K562 (cell line): ENCODE results near the gene FGGY. TPM values are rescaled to one million over a fixed set of nuclear protein-coding genes. Genes with fewer than 3 reads are reported as not detected.

Experiments used
- ATAC-seq: fragments of 200-7000 bp; cut with Tn5 transposase; 3 replicates; pipeline ENCODE4 v1.9.1; 2020; ENCODE audit warnings: moderate library complexity
- BruUV-seq: library from RNA; stranded (reverse); fragments of 400-500 nt; replicated peaks from 2 replicates; lab custom pipeline; 2021; lab: Mats Ljungman, UMichigan
- CTCF ChIA-PET: fragments of 300-600 bp; formaldehyde crosslinking; extraction: SDS; loops from one replicate; lab custom pipeline; 2021; ENCODE audit warnings: low intra/inter-chr PET ratio; lab: Yijun Ruan, JAX
- POLR2A ChIA-PET: fragments of 300-600, 350-650 bp; sonication (Branson Sonifier 250); formaldehyde crosslinking; extraction: SDS; loops from one replicate; lab custom pipeline; 2021; ENCODE audit warnings: antibody characterized with exemption, inconsistent platforms; lab: Yijun Ruan, JAX
- DNase-seq, 4 experiments: peaks; one replicate each; pipeline versions ENCODE4 v3.0.0 to v3.0.0-alpha.2; 2011 to 2018; ENCODE audit warnings: low spot score in 3 of 4, mixed read lengths in 3 of 4; ENCODE audit errors: extremely low read depth in 1 of 4
- FAIRE-seq: peaks from 2 replicates; lab custom pipeline; 2011; peaks lifted over from hg19 to GRCh38; lab: Jason Lieb, UNC
- H2AFZ ChIP-seq: 2 replicates; pipeline ENCODE4 v1.6.0; 2011; ENCODE audit warnings: low read depth, low read length, control low read depth, inconsistent platforms
- H3K27ac ChIP-seq: fragments of 200-600 bp; 3 replicates; pipeline ENCODE4 v1.8.0; 2011; ENCODE audit warnings: low read depth, mild to moderate bottlenecking, control low read depth, inconsistent platforms, low read length, moderate library complexity, mixed read lengths; ENCODE audit errors: extremely low read depth
- H3K27me3 ChIP-seq, 2 experiments: fragments of 300-600 bp in 1 of 2; 2 replicates in 1 of 2; 3 replicates in 1 of 2; pipeline versions ENCODE4 v1.6.0 to v1.8.0; 2011; ENCODE audit warnings: inconsistent platforms in 2 of 2, low read length in 2 of 2, mild to moderate bottlenecking in 1 of 2, mixed read lengths in 1 of 2, moderate library complexity in 1 of 2; ENCODE audit not compliant: control insufficient read depth in 2 of 2, insufficient read depth in 2 of 2
- H3K36me3 ChIP-seq: fragments of 300-600 bp; 3 replicates; pipeline ENCODE4 v1.8.0; 2011; ENCODE audit warnings: mild to moderate bottlenecking, low read length, inconsistent platforms; ENCODE audit not compliant: control insufficient read depth, insufficient read depth
- H3K4me1 ChIP-seq, 2 experiments: fragments of 200-600 bp in 1 of 2; replicated peaks in 1 of 2; 2 replicates in 1 of 2; 3 replicates in 1 of 2; pipeline versions ENCODE4 v1.5.1 to v1.8.0; 2011; ENCODE audit warnings: inconsistent platforms in 2 of 2, low read length in 2 of 2, mild to moderate bottlenecking in 1 of 2, mixed read lengths in 1 of 2, moderate library complexity in 1 of 2; ENCODE audit not compliant: control insufficient read depth in 2 of 2, insufficient read depth in 2 of 2
- H3K4me2 ChIP-seq: 2 replicates; pipeline ENCODE4 v1.6.1; 2011; ENCODE audit warnings: low read length, control low read depth, inconsistent platforms, mixed read lengths; ENCODE audit not compliant: insufficient read depth
- H3K4me3 ChIP-seq: fragments of 200-600 bp; sonication (generic), shearing (Covaris generic); 2 replicates; pipeline ENCODE4 v1.5.1; 2016; ENCODE audit warnings: control low read depth, inconsistent platforms
- H3K79me2 ChIP-seq: fragments of 200-600 bp; 3 replicates; pipeline ENCODE4 v1.8.0; 2011; ENCODE audit warnings: low read length, inconsistent platforms; ENCODE audit not compliant: control insufficient read depth, insufficient read depth
- H3K9ac ChIP-seq, 2 experiments: 2 replicates each; pipeline versions ENCODE4 v1.6.0 to v1.6.1; 2011; ENCODE audit warnings: low read depth in 2 of 2, low read length in 2 of 2, control low read depth in 1 of 2, inconsistent platforms in 1 of 2, mild to moderate bottlenecking in 1 of 2, mixed read lengths in 1 of 2; ENCODE audit not compliant: insufficient read depth in 1 of 2
- H3K9me1 ChIP-seq: one replicate; pipeline ENCODE4 v1.6.0; 2011; ENCODE audit warnings: inconsistent platforms, mild to moderate bottlenecking, low read length, moderate library complexity; ENCODE audit not compliant: control insufficient read depth, insufficient read depth
- H3K9me3 ChIP-seq: replicated peaks from 2 replicates; pipeline ENCODE4 v1.5.1; 2011; ENCODE audit warnings: low read depth, low read length, inconsistent platforms; ENCODE audit not compliant: control insufficient read depth, insufficient read depth
- H4K20me1 ChIP-seq: replicated peaks from 2 replicates; pipeline ENCODE4 v1.6.1; 2011; ENCODE audit warnings: low read length, inconsistent platforms, mixed read lengths; ENCODE audit not compliant: control insufficient read depth, insufficient read depth
- CCAR2 ChIP-seq: fragments of 200-400 bp; formaldehyde crosslinking; IDR thresholded peaks from 2 replicates; pipeline ENCODE4 v1.6.1; 2017; ENCODE audit warnings: mild to moderate bottlenecking, low read depth, low read length
- E2F8 ChIP-seq: fragments of 450-650 bp; IDR thresholded peaks from 2 replicates; pipeline ENCODE4 v1.7.1; 2018; ENCODE audit warnings: mild to moderate bottlenecking, low read depth; ENCODE audit not compliant: partially characterized antibody
- RBM17 ChIP-seq: fragments of 200-400 bp; formaldehyde crosslinking; IDR thresholded peaks from 2 replicates; pipeline ENCODE4 v1.6.1; 2017; ENCODE audit warnings: low read depth, mild to moderate bottlenecking, low read length, borderline replicate concordance
- TAF1 ChIP-seq: IDR thresholded peaks from 2 replicates; pipeline ENCODE4 v1.6.1; 2011; ENCODE audit warnings: mild to moderate bottlenecking, low read length, moderate library complexity; ENCODE audit not compliant: insufficient read depth, control insufficient read depth, severe bottlenecking; ENCODE audit errors: extremely low read depth
- TBL1XR1 ChIP-seq, 2 experiments: IDR thresholded peaks; 2 replicates each; pipeline ENCODE4 v1.6.1; 2012; ENCODE audit warnings: improper control_type of control experiment in 2 of 2, low read length in 2 of 2, mild to moderate bottlenecking in 1 of 2
- ZNF444 ChIP-seq: fragments of 250-450 bp; sonication (Bioruptor Pico); IDR thresholded peaks from 2 replicates; pipeline ENCODE4 v1.4.0; 2020; ENCODE audit warnings: mild to moderate bottlenecking, moderate library complexity
- WGBS: fragments of 100-300 bp; shearing (Covaris generic); methylation state at CpG from one replicate; pipeline ENCODE4 v1.1.6; 2016; ENCODE audit warnings: low coverage, mixed read lengths; ENCODE audit not compliant: insufficient coverage; ENCODE audit errors: missing lambda C conversion rate; 5-methylcytosine and 5-hydroxymethylcytosine counted together
- in situ Hi-C: fragments of 300-500 bp; cut with MboI; formaldehyde crosslinking; loops from 4 replicates; pipeline ENCODE4 v1.15.0; 2018; ENCODE audit warnings: inconsistent platforms, mixed read lengths
- intact Hi-C: fragments of 100-400 bp; cut with micrococcal nuclease; formaldehyde crosslinking; loops from 2 replicates; pipeline ENCODE4 v1.14.2; 2022
- polyA plus RNA-seq, 8 experiments: library from polyadenylated mRNA; depleted of rRNA in 4 of 8; stranded (reverse) in 5 of 8; unstranded in 3 of 8; fragments of >200 nt; fragmentation: Nextera tagmentation in 2 of 8; fragmentation: Illumina TruSeq in 1 of 8; extraction: Ambion mirVana in 2 of 8; extraction: Trizol in 1 of 8; gene quantifications; 2 replicates each; pipeline versions ENCODE4 v1.2.1 to v1.2.3, GENCODE V29; 2011 to 2014; ENCODE audit warnings: inconsistent platforms in 1 of 8, missing spikeins in 1 of 8
- total RNA-seq, 7 experiments: library from RNA; depleted of rRNA in 6 of 7; stranded (reverse); fragments of >200 nt in 6 of 7; fragmentation: Illumina TruSeq in 2 of 7; extraction: Trizol in 2 of 7; gene quantifications; 2 replicates each; pipeline versions ENCODE4 v1.2.1 to v1.2.3, GENCODE V29; 2011 to 2021; ENCODE audit warnings: low replicate concordance in 1 of 7

FGGY gene
- total and polyA plus RNA-seq, 9 of the 15 experiments (the other 6 are each of a cell fraction or from before 2014, with no cell fraction given), result 9.7 to 19.2 (median 12.6) TPM

- intact Hi-C loops, result no loop called here
Measured at GRCh38 chr1:59429656-59430055, 132.8 kb downstream of the FGGY start.

More at GRCh38 chr1:59429656-59430055, 132.8 kb downstream of the FGGY start:
- DNase-seq (no peak), FAIRE-seq (no peak), ATAC-seq (no peak)
- ChIA-PET CTCF (no interaction called here), POLR2A (no interaction called here)
- peaks cover 0 to 11% of the 10 kb centered on the region in 2 experiments; a peak in 2 of 5 replicates for H3K4me1 ChIP-seq
- in situ Hi-C loops, result no loop called here
- no peaks in the 10 kb centered on the region for H3K9me3 ChIP-seq
- no peaks in the 10 kb centered on the region for H3K79me2 ChIP-seq
- no peaks in the 10 kb centered on the region for H3K9me1 ChIP-seq
- no peak overlapping the region for H3K27ac ChIP-seq
- H4K20me1 ChIP-seq, result no peaks in the 10 kb centered on the region
- H3K36me3 ChIP-seq, result no peaks in the 10 kb centered on the region
- H3K27me3 ChIP-seq, result no peaks in the 10 kb centered on the region; a peak in 1 of 5 replicates
- H3K9ac ChIP-seq, result no peak overlapping the region
- BruUV-seq, result no TSS peak
- H3K4me3 ChIP-seq, result no peak overlapping the region
- no peak overlapping the region for H3K4me2 ChIP-seq
- TF ChIP-seq RBM17, result no peak
- TF ChIP-seq ZNF444, result no peak
- TF ChIP-seq TBL1XR1 (IDR thresholded peaks at IDR 0.05; ENCODE audit: low read length in 2 of 2), result no peak
- no peak for TF ChIP-seq E2F8
- TF ChIP-seq TAF1, result no peak
- TF ChIP-seq CCAR2, result no peak
- no peak overlapping the region for H2AFZ ChIP-seq
- 31% methylated on average over 3 of the region's 3 CpGs for WGBS
